SU-DHL-6 (cell line): ENCODE measurements around the gene POLD4.

ENCODE experiments used
- CTCF ChIP-seq: fragments of 200-600 bp; sonication (generic); IDR thresholded peaks from one replicate; pipeline ENCODE4 v1.5.1; 2017; ENCODE audit warnings: antibody characterized with exemption, mild to moderate bottlenecking, low read length, moderate library complexity; ENCODE audit not compliant: insufficient read depth, poor library complexity, severe bottlenecking
- EZH2phosphoT487 ChIP-seq: fragments of 200-600 bp; sonication (generic), shearing (Covaris generic); conservative IDR thresholded peaks from 2 replicates; pipeline ENCODE4 v1.6.1; 2018; ENCODE audit warnings: mild to moderate bottlenecking, antibody characterized with exemption, low read length, moderate library complexity, mixed read lengths

- peak; percentile 48 for TF ChIP-seq CTCF
- TF ChIP-seq EZH2phosphoT487 = no peak
Observed at GRCh38 chr11:67389477-67389876, 36.1 kb upstream of the POLD4 start.
